H54 (cell line): ENCODE data around the gene SNX1.
"Not testable (repeated sequence)": the region's sequence is repeated elsewhere in the genome, so short reads cannot be mapped to it uniquely, and the experiment has no call there.

Experiments
- DNase-seq: peaks from one replicate; pipeline ENCODE4 v3.0.0; 2011; ENCODE audit warnings: low spot score, mixed read lengths; ENCODE audit not compliant: insufficient read length
- FAIRE-seq: peaks from 3 replicates; lab custom pipeline; 2011; peaks lifted over from hg19 to GRCh38; lab: Jason Lieb, UNC
- POLR2A ChIP-seq: IDR thresholded peaks from 2 replicates; pipeline ENCODE4 v1.6.1; 2011; ENCODE audit warnings: low read depth, mild to moderate bottlenecking, low read length

The SNX1 gene, protein sequence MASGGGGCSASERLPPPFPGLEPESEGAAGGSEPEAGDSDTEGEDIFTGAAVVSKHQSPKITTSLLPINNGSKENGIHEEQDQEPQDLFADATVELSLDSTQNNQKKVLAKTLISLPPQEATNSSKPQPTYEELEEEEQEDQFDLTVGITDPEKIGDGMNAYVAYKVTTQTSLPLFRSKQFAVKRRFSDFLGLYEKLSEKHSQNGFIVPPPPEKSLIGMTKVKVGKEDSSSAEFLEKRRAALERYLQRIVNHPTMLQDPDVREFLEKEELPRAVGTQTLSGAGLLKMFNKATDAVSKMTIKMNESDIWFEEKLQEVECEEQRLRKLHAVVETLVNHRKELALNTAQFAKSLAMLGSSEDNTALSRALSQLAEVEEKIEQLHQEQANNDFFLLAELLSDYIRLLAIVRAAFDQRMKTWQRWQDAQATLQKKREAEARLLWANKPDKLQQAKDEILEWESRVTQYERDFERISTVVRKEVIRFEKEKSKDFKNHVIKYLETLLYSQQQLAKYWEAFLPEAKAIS

DNA sequence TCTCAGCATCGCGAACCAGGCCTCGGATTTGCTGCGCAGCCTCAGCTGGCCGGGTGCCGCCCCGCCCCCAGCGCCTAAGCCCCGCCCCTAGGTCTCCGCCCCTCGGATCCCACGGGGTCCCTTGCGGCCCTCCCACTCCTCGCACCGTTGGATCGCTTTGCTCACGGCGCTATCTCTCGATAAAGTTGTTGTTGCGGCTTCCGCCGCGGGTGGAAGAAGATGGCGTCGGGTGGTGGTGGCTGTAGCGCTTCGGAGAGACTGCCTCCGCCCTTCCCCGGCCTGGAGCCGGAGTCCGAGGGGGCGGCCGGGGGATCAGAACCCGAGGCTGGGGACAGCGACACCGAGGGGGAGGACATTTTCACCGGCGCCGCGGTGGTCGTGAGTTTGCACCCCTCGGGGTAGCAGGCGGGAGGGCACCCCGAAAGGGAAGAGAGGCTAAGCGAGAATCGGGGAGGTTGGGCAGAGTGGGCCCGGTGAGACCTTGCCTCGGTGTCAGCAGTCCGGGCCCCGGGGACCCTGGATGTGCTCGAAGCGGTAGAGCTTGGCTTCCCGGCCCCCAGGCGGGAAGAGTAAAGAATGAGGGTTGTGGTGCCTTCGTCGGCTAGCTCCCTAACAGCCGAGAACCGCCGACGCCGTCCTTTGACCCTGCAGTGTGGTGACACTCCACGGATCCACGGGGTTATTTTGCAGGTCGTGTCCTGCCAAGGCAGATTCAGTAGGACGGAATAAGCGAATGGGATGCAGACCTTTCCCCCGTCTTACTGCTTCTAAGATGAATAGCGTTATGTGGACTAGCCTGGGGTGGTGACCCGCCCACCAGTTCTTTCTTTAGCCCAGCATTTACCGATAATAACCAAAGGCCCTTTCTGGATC, at the start of gene SNX1:
Gene SNX1 (plus strand): TSS at position 188 of the 873 bp plus-strand sequence. CDS start 32 bp downstream, at position 220.
- no peak for FAIRE-seq
- peak; percentile 81 for TF ChIP-seq POLR2A

DNA sequence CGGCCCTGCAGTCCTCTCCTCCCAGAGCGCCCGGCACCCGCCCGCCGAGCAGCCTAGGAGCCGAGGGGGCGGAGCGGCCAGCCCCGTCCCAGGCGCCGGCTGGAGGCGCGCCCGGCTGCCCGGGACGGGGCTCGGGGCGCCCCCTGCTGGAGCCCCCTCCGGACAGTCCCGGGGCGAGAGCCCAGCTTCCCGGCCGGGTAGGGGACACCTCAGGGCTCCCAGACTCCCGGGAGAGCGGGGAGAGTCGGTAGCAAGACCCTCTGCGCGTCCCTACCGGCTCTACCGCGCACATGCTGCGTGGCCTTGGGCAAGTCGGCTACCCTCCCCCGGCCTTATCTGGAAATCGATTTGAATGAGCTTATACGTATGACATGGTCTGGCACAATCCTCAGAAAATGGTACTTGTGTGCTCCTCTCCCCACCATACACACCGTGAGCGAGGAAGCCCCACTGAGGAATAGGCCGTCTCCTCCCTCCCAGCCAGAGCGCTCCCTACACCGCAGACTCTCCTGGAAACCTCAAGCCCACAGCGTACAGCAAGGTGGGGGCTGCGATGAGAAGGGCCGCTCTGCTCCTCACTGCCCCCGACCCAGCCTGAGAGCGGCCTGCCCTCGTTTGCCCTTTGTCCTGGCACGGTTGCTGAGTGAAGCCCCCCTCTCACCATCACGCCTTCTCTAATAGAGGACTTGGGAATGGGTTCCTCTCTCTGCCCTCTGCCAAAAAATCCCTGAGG, 49.2 kb upstream of the SNX1 start, which contains the start of gene DAPK2:
Gene DAPK2 (minus strand): TSS at position 65 of the 733 bp plus-strand sequence. CDS start 6,224 bp downstream, outside the sequence.
- DNase-seq (peak; percentile 70), FAIRE-seq (no peak)
- TF ChIP-seq POLR2A = 0 out of 2 replicates have a peak, but pooled peaks have one; percentile 18

More for the DNA sequence above, at the start of gene SNX1:
- DNase-seq = peak; percentile 59

DNA sequence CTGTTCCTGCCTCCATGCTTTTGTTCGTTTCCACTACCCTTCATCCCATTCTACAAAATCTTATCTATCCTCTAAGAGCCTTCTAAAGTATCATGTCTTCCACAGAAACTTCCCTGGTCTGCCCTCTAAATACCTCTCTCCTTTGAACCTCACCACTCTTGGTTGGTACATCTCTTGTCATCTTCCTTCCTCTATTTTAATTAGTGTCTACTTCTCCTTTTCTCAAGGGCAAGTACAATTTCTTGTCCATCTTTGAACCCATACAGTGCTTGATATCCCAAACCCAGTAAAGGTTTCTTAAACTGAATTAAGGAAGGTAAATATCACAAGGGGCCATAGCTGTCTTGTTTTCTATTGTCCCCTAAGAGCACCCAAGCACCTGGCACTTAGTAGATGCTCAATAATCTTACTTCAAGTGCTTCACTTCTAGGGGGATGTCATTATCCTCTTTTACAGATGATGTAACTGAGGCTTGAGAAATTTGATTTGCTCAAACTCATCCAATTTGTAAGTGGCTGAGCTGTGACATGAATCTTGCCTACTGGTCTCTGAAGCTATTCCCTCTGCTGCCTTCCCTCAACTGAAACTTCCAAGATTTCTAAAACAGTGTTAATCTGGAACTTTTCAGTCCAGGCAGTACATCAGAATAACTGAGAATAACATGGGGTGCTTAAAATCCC, 46.9 kb upstream of the SNX1 start:
- DNase-seq = no peak
- no peak for TF ChIP-seq POLR2A
- no peak for FAIRE-seq

DNA sequence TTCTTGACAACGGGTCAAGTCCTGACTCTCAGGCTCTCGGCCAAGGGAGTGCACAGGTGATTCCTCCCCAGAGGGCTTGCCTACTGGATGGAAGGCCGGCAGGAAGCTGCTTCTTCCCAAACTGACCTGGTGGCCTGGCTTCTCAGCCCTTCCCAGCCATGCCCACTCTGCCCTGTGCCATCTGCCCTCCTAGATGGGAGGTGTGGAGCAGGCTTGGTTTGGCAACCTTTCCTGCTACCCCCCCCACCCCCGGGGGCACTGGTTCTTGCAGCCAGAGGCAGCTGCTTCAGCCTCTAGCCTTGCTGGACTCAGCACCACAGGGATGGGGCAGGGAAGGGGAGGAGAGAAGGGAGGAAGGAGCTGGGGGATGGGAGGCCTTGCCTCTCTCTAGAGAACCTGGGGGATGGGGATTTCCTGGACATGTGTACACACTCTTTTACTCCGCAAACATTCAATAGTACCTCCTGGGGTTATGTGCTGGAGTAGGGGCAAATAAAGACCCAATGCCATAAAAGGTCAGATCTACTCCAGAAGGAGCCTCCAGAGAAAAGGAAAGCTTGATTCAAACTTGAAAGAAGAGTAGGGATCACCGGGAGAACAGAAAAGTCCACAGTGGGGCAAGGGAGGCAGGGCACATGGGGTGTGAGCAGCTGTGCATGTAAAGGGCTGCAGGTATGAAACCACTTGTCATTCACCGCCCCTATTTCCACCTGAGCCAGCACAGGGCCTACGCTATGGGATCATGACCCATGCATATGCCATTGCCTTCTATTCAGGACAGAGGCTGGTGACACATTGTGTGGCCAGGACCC, 45.3 kb upstream of the SNX1 start:
- no peak for DNase-seq
- no peak for FAIRE-seq

DNA sequence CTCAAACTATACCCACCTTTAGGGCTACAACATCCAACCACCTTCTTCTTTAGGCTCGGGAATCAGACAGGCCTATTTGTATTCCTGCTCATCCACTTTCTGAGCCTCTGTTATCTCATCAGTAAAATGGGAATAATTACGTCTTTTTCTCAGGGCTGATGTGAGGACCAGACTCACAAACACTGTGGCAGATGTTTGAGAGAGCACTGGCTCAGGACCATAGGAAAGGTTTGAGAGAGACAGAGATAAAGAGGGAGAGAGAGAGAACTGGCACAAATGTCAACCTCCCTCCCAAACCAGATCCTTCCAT, 44.7 kb upstream of the SNX1 start:
- FAIRE-seq = no peak
- no peak for DNase-seq
- no peak for TF ChIP-seq POLR2A

More for the DNA sequence above, 45.3 kb upstream of the SNX1 start:
- TF ChIP-seq POLR2A = no peak

DNA sequence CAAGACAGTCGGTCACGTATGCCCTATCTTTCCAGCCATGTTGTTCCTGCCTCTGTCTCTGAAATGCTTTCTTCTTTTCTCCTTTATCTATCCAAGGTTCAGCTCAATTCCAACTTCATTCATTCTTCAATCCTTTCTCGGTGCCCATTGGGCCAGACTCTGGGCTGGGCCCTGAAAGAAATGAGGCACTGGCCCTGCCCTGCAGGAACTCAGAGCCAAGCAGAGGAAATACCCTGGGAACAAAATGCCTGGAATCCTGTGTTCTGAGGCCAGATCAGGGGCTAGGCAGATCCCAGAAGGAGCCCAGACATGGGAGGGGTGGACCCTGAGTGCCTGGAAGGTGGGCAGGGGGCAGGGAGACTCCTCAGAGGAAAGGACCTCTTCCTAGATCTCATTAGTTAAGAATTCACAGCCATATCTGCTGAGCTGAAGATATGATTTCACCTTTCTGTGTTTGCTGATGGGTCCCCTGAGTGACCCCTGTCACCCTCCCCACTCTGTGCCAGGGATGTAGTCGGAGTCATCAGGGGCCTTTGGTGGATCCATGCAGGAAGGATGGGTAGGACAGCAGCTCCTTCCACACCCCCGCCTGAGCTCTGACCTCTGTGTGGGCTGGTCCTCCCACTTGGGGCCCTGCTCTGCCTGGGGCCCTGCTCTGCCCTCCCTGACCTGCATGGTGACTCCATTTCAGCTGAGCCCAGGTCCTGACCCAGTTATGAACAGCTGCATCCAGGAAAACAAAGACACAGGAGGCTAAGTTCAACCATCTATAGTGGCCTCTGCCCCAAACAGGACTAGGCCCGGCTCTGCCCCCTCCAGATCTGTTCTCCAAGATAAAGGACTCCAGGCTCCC, 44.1 kb upstream of the SNX1 start:
- no peak for TF ChIP-seq POLR2A
- no peak for DNase-seq
- no peak for FAIRE-seq

DNA sequence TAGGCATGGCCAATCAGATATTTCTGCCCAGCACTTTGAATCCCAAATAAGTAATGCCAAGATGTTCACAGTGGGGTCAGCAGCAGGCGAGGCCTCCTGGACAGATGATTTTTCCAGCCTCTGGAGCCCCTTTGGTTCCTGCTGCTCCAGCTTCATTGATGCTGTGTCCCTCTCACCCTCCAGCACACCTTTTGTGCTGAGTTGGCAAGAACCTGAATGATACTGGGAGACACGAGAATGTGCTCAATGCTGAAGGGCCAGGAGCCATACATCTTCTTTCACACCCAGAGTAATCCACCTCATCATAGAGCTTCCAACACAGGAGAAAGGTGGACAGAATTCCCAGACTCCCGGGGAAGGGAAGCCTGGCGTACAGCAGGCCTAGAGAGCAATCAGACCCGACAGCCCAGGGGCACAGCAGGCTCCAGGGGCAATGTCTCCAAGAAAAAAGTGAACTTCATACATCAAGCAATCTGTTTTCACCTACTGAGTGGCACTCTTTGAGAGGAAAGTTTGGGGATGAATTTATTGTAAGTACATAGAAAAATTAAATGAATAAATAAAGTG, 42.8 kb upstream of the SNX1 start:
- DNase-seq (no peak), FAIRE-seq (no peak)
- TF ChIP-seq POLR2A = no peak

DNA sequence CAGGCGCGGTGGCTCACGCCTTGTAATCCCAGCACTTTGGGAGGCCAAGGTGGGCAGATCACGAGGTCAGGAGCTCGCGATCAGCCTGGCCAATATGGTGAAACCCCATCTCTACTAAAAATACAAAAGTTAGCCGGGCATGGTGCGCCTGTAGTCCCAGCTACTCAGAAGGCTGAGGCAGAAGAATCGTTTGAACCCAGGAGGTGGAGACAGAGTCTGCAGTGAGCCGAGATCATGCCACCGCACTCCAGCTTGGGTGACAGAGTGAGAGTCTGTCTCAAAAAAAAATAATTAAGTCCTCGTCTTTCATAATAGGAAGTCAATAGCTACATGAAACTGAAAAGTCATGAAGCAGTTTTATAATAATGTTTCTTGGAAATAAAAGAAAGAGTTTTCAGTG, 42.1 kb upstream of the SNX1 start:
- not testable (repeated sequence) for FAIRE-seq, DNase-seq

DNA sequence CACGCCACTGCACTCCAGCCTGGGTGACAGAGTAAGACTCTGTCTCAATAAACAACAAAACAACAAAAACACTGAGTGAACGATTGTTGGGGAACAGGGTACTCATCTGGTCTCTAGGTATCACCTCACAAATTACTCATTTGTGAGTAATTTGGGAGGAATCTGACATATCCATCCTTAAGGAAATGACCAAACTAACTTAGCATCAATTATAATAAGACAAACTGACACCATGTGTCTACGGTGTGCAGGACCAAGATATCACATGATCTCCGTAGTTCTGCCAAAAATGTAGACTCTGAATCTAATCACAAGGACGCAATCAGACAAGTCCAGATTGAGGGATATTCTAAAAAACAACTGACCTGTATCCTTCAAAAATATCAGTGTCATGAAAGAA, 37.5 kb upstream of the SNX1 start:
- FAIRE-seq = no peak
- no peak for DNase-seq
- no peak for TF ChIP-seq POLR2A

DNA sequence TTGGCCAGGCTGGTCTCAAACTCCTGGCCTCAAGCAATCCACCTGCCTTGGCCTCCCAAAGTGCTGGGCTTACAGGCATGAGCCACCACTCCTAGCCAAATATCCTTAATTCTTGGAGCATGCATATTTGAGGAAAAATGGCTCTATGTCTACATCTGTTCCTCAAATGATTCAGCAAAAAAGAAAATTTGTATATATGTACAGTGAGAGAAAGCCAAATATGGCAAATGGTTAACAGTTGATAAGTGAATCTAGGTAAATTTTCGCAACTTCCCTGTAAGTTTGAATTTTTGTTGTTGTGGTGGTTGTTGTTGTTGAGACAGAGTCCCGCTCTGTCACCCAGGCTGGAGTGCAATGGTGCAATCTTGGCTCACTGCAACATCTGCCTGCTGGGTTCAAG, 36.7 kb upstream of the SNX1 start:
- not testable (repeated sequence) for FAIRE-seq, DNase-seq

DNA sequence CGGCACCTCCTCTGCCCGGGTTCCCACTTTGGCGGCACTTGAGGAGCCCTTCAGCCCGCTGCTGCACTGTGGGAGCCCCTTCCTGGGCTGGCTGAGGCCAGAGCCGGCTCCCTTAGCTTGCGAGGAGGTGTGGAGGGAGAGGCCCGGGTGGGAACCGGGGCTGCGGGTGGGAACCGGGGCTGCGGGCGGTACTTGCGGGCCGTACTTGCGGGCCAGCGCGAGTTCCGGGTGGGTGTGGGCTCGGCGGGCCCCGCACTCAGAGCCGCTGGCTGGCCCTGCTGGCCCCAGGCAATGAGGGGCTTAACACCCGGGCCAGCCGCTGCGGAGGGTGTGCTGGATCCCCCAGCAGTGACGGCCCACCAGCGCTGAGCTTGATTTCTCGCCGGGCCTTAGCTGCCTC, 35.1 kb upstream of the SNX1 start:
- no peak for TF ChIP-seq POLR2A
- no peak for FAIRE-seq
- no peak for DNase-seq
